Caco-2 (cell line): ENCODE data around the gene RPRM. TPM values are rescaled to one million over a fixed set of nuclear protein-coding genes. Genes with fewer than 3 reads are reported as not detected.
"Not testable (repeated sequence)": the region's sequence is repeated elsewhere in the genome, so short reads cannot be mapped to it uniquely, and the experiment has no call there.

Experiments
- BruUV-seq: library from RNA; stranded (reverse); fragments of 400-500 nt; replicated peaks from 2 replicates; lab custom pipeline; 2021; lab: Mats Ljungman, UMichigan
- CTCF ChIA-PET: fragments of 300-600 bp; sonication (Branson Sonifier 250); formaldehyde crosslinking; loops from one replicate; lab custom pipeline; 2022; ENCODE audit warnings: antibody characterized with exemption; lab: Charles Lee
- POLR2A ChIA-PET: fragments of 300-600 bp; sonication (Branson Sonifier 250); formaldehyde crosslinking; loops from one replicate; lab custom pipeline; 2022; ENCODE audit warnings: antibody characterized with exemption; lab: Charles Lee
- DNase-seq, 2 experiments: peaks; one replicate each; pipeline versions ENCODE4 v3.0.0 to v3.0.0-alpha.2; 2020 to 2022
- H3K27me3 ChIP-seq: replicated peaks from 2 replicates; pipeline ENCODE4 v1.6.0; 2011; ENCODE audit warnings: low read length; ENCODE audit not compliant: control insufficient read depth, insufficient read depth
- H3K36me3 ChIP-seq: 2 replicates; pipeline ENCODE4 v1.5.1; 2011; ENCODE audit warnings: low read length; ENCODE audit not compliant: control insufficient read depth, insufficient read depth
- H3K4me1 ChIP-seq: fragments of 250-450 bp; sonication (Bioruptor Pico); 2 replicates; pipeline ENCODE4 v1.5.1; 2020; ENCODE audit warnings: mild to moderate bottlenecking
- H3K4me3 ChIP-seq: 2 replicates; pipeline ENCODE4 v1.5.1; 2011; ENCODE audit warnings: low read depth, mild to moderate bottlenecking, control low read depth, low read length
- H3K9me3 ChIP-seq: fragments of 250-450 bp; sonication (Bioruptor Pico); 2 replicates; pipeline ENCODE4 v1.5.1; 2020; ENCODE audit warnings: mild to moderate bottlenecking, moderate library complexity
- H3K27ac Mint-ChIP-seq: one replicate; pipeline ENCODE4 v1.8.0; 2022; ENCODE audit warnings: mixed read lengths; ENCODE audit not compliant: unreplicated experiment
- H3K27me3 Mint-ChIP-seq: one replicate; pipeline ENCODE4 v1.8.0; 2022; ENCODE audit warnings: mixed read lengths; ENCODE audit not compliant: insufficient read depth, unreplicated experiment
- H3K36me3 Mint-ChIP-seq: one replicate; pipeline ENCODE4 v1.8.0; 2022; ENCODE audit warnings: mild to moderate bottlenecking, mixed read lengths; ENCODE audit not compliant: insufficient read depth, unreplicated experiment
- H3K4me1 Mint-ChIP-seq: one replicate; pipeline ENCODE4 v1.8.0; 2022; ENCODE audit warnings: low read depth, mixed read lengths; ENCODE audit not compliant: unreplicated experiment
- H3K4me3 Mint-ChIP-seq: one replicate; pipeline ENCODE4 v1.8.0; 2022; ENCODE audit warnings: mild to moderate bottlenecking, moderate library complexity, mixed read lengths; ENCODE audit not compliant: unreplicated experiment
- H3K9me3 Mint-ChIP-seq: one replicate; pipeline ENCODE4 v1.8.0; 2022; ENCODE audit warnings: mixed read lengths; ENCODE audit not compliant: unreplicated experiment
- intact Hi-C: fragments of 100-400 bp; cut with micrococcal nuclease; formaldehyde crosslinking; loops from one replicate; pipeline ENCODE4 v1.10.0; 2022; ENCODE audit not compliant: unreplicated experiment
- total RNA-seq: library from RNA; stranded (reverse); gene quantifications from 2 replicates; pipeline ENCODE4 v1.2.3, GENCODE V29; 2022
- TF ChIP-seq, protein P1 (sequence below), 2 experiments: fragments of 200-600 bp in 1 of 2; IDR thresholded peaks; 1 replicate in 1 of 2; 2 replicates in 1 of 2; pipeline versions ENCODE4 v1.5.1 to v1.8.0; 2011 to 2022; ENCODE audit warnings: antibody characterized with exemption in 1 of 2, control low read depth in 1 of 2, inconsistent platforms in 1 of 2, low read depth in 1 of 2, low read length in 1 of 2, mild to moderate bottlenecking in 1 of 2, moderate library complexity in 1 of 2; ENCODE audit not compliant: insufficient read depth in 1 of 2, severe bottlenecking in 1 of 2, unreplicated experiment in 1 of 2

RPRM gene
- total RNA-seq, 1 experiment from 2014 or later = not detected

DNA sequence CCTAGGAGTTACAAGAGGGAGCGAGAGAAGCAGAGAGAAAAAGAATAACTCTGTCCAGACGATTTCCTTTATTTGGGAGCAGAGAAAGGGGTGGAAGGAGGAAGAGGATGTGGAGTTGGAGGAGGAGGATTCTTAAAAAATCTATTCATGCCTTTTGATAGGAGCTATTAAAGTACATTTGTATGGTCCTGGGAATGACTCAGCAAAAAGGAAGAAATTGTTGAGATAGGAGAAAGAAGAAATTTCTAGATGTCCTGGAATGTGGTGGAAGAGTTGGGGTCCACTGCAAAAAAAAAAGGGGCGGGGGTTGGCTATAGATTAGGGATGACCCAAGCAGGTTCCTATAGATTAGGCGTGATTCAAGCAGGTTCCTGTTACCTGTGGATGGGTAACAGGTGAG lies 32.4 kb upstream of the RPRM start:
- Histone ChIP-seq H3K27me3 (no peaks in the 10 kb centered on the region), H3K36me3 (no peaks in the 10 kb centered on the region), H3K9me3 (no peaks in the 10 kb centered on the region; the same call in 1 of the 2 replicates), H3K4me3 (no peak overlapping the region), H3K4me1 (no peaks in the 10 kb centered on the region)
- Mint-ChIP-seq H3K4me3 (no peak overlapping the region), H3K36me3 (no peaks in the 10 kb centered on the region), H3K27ac (no peak overlapping the region), H3K27me3 (peaks cover 10% of the 10 kb centered on the region), H3K4me1 (no peaks in the 10 kb centered on the region), H3K9me3 (no peaks in the 10 kb centered on the region)
- CTCF ChIA-PET = no interaction called here
- TF ChIP-seq, protein P1, sequence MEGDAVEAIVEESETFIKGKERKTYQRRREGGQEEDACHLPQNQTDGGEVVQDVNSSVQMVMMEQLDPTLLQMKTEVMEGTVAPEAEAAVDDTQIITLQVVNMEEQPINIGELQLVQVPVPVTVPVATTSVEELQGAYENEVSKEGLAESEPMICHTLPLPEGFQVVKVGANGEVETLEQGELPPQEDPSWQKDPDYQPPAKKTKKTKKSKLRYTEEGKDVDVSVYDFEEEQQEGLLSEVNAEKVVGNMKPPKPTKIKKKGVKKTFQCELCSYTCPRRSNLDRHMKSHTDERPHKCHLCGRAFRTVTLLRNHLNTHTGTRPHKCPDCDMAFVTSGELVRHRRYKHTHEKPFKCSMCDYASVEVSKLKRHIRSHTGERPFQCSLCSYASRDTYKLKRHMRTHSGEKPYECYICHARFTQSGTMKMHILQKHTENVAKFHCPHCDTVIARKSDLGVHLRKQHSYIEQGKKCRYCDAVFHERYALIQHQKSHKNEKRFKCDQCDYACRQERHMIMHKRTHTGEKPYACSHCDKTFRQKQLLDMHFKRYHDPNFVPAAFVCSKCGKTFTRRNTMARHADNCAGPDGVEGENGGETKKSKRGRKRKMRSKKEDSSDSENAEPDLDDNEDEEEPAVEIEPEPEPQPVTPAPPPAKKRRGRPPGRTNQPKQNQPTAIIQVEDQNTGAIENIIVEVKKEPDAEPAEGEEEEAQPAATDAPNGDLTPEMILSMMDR (IDR thresholded peaks at IDR 0.05; ENCODE audit: insufficient read depth in 1 of 2, low read depth in 1 of 2, low read length in 1 of 2, severe bottlenecking in 1 of 2, unreplicated experiment in 1 of 2) = no peak
- intact Hi-C loops = no loop called here
- POLR2A ChIA-PET = no interaction called here
- no TSS peak for BruUV-seq
- DNase-seq = no peak

DNA sequence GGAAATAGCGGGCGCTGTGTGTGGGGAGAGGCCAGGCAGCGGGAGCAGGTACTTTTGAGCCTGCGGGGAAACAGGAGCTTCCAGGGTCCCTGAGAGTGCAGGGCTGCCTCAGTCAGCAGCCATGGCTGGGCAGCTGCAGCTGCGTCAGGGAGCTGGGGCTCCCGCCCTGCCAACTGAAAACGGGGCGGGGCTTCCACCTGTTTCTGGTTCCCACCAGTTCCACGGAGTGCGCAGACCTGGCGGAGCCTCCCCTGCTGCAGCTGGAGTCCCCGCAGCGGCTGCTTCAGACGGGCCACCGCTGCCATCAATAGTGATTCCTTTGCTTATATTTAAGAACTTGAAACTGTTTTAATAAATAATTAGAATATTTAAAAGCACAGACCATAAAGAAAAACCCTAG lies 30.6 kb upstream of the RPRM start:
- no TSS peak for BruUV-seq
- Mint-ChIP-seq H3K27me3 (peaks cover 6% of the 10 kb centered on the region), H3K4me1 (no peaks in the 10 kb centered on the region), H3K4me3 (no peak overlapping the region), H3K36me3 (no peaks in the 10 kb centered on the region), H3K9me3 (no peaks in the 10 kb centered on the region), H3K27ac (no peak overlapping the region)
- TF ChIP-seq, protein P1 (IDR thresholded peaks at IDR 0.05; ENCODE audit: insufficient read depth in 1 of 2, low read depth in 1 of 2, low read length in 1 of 2, severe bottlenecking in 1 of 2, unreplicated experiment in 1 of 2) = no peak
- no peaks in the 10 kb centered on the region; the same call in 1 of the 2 replicates for H3K9me3 ChIP-seq
- H3K36me3 ChIP-seq = no peaks in the 10 kb centered on the region
- CTCF ChIA-PET = no interaction called here
- no peaks in the 10 kb centered on the region for H3K27me3 ChIP-seq
- H3K4me3 ChIP-seq = no peak overlapping the region
- no peak for DNase-seq
- intact Hi-C loops = no loop called here
- POLR2A ChIA-PET = no interaction called here
- no peaks in the 10 kb centered on the region for H3K4me1 ChIP-seq

DNA sequence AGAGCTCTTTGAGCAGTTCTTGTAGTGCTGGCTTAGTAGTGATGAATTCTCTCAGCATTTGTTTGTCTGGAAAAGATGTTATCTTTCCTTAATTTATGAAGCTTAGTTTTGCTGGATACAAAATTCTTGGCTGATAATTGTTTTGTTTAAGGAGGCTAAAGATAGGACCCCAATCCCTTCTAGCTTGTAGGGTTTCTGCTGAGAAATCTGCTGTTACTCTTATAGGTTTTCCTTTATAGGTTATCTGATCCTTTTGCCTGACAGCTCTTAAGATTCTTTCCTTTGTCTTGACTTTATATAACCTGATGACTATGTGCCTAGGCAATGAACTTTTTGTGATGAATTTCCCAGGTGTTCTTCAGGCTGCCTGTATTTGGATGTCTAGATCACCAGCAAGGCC lies 27.9 kb upstream of the RPRM start:
- H3K9me3 Mint-ChIP-seq, H3K4me3 ChIP-seq, H3K4me3 Mint-ChIP-seq, H3K4me1 ChIP-seq, BruUV-seq, H3K36me3 ChIP-seq, H3K27ac Mint-ChIP-seq, H3K36me3 Mint-ChIP-seq, CTCF ChIA-PET, H3K4me1 Mint-ChIP-seq, DNase-seq, H3K27me3 ChIP-seq, POLR2A ChIA-PET, H3K27me3 Mint-ChIP-seq, intact Hi-C loops, H3K9me3 ChIP-seq: not testable (repeated sequence)

DNA sequence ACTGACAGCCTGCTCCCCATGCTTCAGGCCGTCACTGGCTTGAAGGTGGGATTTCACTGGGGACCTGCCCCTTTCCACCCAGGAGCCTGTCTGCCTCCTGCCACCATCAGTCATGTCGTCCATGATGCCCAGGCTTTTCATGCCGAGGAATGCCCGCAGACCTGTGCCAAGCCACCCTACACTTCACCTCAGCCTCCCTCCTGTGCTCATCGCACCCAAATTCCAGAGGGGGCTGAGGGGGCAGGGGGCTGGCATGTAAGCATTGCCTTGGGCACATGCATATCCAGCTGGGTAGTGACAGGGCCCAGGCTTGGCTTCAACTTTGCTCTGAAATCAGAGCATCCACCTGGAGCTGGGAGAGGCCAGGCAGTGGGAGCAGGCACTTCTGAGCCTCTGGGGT lies 20.9 kb upstream of the RPRM start:
- Mint-ChIP-seq H3K4me1 (no peaks in the 10 kb centered on the region), H3K36me3 (no peaks in the 10 kb centered on the region), H3K27ac (no peak overlapping the region), H3K9me3 (no peaks in the 10 kb centered on the region), H3K4me3 (no peak overlapping the region), H3K27me3 (no peaks in the 10 kb centered on the region)
- no peak for DNase-seq
- Histone ChIP-seq H3K9me3 (no peaks in the 10 kb centered on the region), H3K4me1 (no peaks in the 10 kb centered on the region), H3K27me3 (no peaks in the 10 kb centered on the region), H3K36me3 (no peaks in the 10 kb centered on the region), H3K4me3 (no peak overlapping the region)
- TF ChIP-seq, protein P1 (IDR thresholded peaks at IDR 0.05; ENCODE audit: insufficient read depth in 1 of 2, low read depth in 1 of 2, low read length in 1 of 2, severe bottlenecking in 1 of 2, unreplicated experiment in 1 of 2) = no peak
- CTCF ChIA-PET = no interaction called here
- intact Hi-C loops = no loop called here
- POLR2A ChIA-PET = no interaction called here
- BruUV-seq = no TSS peak
